ENCODE results near the gene NPTX1.

GRCh38 chr17:80485846-80486245, 9.4 kb upstream of the NPTX1 start:
- TF ChIP-seq CTCF (IDR thresholded peaks at IDR 0.05) (no peak), EZH2 (IDR thresholded peaks at IDR 0.05; ENCODE audit: borderline replicate concordance, insufficient read depth, low read depth, low read length, poor library complexity, severe bottlenecking) (no peak)
